Measurements from ENCODE around the gene SLC25A22. TPM values are rescaled to one million over a fixed set of nuclear protein-coding genes. Genes with fewer than 3 reads are reported as not detected.

Gene SLC25A22
- total RNA-seq, 2 donors from 2014 or later, result 31.8 to 37.7 TPM

DNA sequence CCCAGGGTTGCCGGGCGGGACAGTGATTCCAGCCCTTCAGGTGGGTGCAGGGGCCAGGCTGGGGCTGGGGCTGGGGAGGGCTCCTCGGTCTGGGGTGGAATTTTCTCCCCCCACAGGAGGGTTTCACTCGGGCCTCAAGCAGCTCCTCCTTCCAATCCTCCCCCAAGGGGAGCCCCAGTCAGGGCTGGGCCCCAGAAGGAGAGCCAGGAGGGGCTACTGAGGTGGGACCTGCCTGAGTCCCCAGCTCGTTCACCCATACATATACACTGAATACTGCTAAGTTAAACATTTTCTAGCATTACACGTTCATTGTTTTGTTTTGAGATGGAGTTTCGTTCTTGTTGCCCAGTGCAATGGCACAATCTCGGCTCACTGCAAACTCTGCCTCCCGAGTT is 28.1 kb upstream of the SLC25A22 start:
- Histone ChIP-seq H3K9ac (ENCODE audit: low read depth in 2 of 2, low read length in 2 of 2) (peak overlapping the region; percentile 84), H3K36me3 (peaks cover 7% of the 10 kb centered on the region), H3K9me3 (no peaks in the 10 kb centered on the region), H3K27ac (peak overlapping the region; percentile 93), H3K4me1 (peaks cover 41% of the 10 kb centered on the region), H3K27me3 (peaks cover 15% of the 10 kb centered on the region), H3K4me3 (peak overlapping the region; percentile 41)
- intact Hi-C loops (cut with DNase I), result no loop called here
- TF ChIP-seq, protein P1, sequence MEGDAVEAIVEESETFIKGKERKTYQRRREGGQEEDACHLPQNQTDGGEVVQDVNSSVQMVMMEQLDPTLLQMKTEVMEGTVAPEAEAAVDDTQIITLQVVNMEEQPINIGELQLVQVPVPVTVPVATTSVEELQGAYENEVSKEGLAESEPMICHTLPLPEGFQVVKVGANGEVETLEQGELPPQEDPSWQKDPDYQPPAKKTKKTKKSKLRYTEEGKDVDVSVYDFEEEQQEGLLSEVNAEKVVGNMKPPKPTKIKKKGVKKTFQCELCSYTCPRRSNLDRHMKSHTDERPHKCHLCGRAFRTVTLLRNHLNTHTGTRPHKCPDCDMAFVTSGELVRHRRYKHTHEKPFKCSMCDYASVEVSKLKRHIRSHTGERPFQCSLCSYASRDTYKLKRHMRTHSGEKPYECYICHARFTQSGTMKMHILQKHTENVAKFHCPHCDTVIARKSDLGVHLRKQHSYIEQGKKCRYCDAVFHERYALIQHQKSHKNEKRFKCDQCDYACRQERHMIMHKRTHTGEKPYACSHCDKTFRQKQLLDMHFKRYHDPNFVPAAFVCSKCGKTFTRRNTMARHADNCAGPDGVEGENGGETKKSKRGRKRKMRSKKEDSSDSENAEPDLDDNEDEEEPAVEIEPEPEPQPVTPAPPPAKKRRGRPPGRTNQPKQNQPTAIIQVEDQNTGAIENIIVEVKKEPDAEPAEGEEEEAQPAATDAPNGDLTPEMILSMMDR (IDR thresholded peaks at IDR 0.05), result no peak
- DNase-seq, result no peak

DNA sequence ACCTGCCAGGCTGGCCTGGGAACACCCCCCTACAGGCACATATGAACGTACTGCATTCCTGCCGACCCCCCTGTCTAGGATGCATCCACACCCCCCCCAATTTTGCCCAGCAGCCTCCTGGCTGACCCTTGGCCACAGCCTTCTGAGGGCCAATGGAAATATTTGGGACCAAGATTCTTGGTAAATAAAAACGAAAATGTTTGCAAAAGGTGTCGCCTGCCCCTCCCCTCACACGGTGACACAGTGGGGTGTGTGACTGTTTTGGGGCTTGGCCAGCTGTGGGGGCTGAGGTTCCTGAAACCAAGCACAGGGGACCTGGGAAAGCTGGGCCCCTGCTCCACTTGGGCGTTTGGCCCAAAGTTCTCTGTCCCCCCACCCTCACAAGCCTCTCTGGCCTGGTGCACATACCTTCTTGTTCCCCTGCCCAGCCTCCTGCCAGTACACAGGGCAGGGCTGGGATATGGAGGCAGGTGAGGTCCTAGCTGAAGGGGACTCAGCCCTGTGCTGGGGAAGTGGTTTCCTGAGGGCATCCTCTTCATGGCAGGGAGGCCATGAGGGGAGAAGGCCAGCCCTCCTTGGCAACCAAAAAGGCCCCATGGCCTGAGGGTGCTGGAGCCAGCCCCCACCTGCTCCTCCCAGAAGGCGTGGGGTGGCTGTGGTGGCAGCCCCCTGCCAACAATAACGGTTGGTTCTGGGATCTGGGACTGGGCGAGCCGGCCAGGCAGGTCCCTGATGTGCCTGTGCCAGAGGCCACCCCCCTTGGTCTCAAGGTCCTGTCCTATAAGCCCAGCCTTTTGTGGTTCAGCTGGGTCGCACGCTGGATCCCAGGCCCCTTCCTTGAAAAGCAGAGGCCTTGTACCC is 27.5 kb upstream of the SLC25A22 start:
- TF ChIP-seq, protein P1 (IDR thresholded peaks at IDR 0.05), result no peak
- peak overlapping the region in 1 of 2 donors; percentile 84 for H3K9ac ChIP-seq (ENCODE audit: low read depth in 2 of 2, low read length in 2 of 2)
- peak overlapping the region; percentile 93 for H3K27ac ChIP-seq
- intact Hi-C loops (cut with DNase I), result no loop called here
- H3K9me3 ChIP-seq, result no peaks in the 10 kb centered on the region
- H3K36me3 ChIP-seq, result peaks cover 7% of the 10 kb centered on the region
- peak; percentile 81 for DNase-seq
- peaks cover 9% of the 10 kb centered on the region for H3K27me3 ChIP-seq
- no peak overlapping the region for H3K4me3 ChIP-seq
- H3K4me1 ChIP-seq, result peaks cover 47% of the 10 kb centered on the region

DNA sequence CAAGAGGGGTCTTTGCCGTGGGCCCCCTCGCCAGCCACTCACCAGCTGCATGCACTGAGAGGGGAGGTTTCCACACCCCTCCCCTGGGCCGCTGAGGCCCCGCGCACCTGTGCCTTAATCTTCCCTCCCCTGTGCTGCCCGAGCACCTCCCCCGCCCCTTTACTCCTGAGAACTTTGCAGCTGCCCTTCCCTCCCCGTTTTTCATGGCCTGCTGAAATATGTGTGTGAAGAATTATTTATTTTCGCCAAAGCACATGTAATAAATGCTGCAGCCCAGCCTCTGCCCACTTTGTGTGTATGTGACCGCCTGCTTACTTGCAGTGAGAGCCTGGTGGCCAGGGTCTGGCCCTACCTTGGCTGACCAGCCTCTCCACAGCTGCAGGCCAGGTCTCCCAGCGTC is 26.9 kb upstream of the SLC25A22 start:
- Histone ChIP-seq H3K9ac (ENCODE audit: low read depth in 2 of 2, low read length in 2 of 2) (peak overlapping the region; percentile 1 to 84), H3K9me3 (no peaks in the 10 kb centered on the region), H3K27ac (peak overlapping the region; percentile 93), H3K4me1 (peaks cover 51% of the 10 kb centered on the region), H3K36me3 (peaks cover 7% of the 10 kb centered on the region), H3K4me3 (no peak overlapping the region), H3K27me3 (peaks cover 6% of the 10 kb centered on the region)
- TF ChIP-seq, protein P1 (IDR thresholded peaks at IDR 0.05), result no peak
- DNase-seq, result no peak
- intact Hi-C loops (cut with DNase I), result no loop called here

DNA sequence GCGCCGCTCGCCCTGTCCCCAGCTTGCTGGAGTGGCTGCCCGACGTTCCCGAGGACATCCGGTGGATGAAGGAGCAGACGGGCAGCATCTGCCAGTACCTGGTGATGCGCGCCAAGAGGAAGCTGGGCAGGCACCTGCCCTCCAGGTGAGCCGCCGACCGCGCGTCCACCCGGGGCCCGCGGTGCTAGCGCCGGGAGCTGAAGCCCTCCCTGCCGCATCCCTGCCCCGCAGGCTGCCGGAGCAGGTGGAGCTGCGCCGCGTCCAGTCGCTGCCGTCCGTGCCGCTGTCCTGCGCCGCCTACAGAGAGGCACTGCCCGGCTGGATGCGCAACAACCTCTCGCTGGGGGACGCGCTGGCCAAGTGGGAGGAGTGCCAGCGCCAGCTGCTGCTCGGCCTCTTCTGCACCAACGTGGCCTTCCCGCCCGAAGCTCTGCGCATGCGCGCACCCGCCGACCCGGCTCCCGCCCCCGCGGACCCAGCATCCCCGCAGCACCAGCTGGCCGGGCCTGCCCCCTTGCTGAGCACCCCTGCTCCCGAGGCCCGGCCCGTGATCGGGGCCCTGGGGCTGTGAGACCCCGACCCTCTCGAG is 26.3 kb upstream of the SLC25A22 start:
- peaks cover 46% of the 10 kb centered on the region for H3K4me1 ChIP-seq
- H3K4me3 ChIP-seq, result no peak overlapping the region
- H3K36me3 ChIP-seq, result peaks cover 7% of the 10 kb centered on the region
- DNase-seq, result peak; percentile 81
- no peaks in the 10 kb centered on the region for H3K9me3 ChIP-seq
- intact Hi-C loops (cut with DNase I), result no loop called here
- H3K9ac ChIP-seq (ENCODE audit: low read depth in 2 of 2, low read length in 2 of 2), result peak overlapping the region; percentile 13 to 84
- peaks cover 6% of the 10 kb centered on the region for H3K27me3 ChIP-seq
- peak overlapping the region; percentile 93 for H3K27ac ChIP-seq
- TF ChIP-seq, protein P1 (IDR thresholded peaks at IDR 0.05), result no peak

DNA sequence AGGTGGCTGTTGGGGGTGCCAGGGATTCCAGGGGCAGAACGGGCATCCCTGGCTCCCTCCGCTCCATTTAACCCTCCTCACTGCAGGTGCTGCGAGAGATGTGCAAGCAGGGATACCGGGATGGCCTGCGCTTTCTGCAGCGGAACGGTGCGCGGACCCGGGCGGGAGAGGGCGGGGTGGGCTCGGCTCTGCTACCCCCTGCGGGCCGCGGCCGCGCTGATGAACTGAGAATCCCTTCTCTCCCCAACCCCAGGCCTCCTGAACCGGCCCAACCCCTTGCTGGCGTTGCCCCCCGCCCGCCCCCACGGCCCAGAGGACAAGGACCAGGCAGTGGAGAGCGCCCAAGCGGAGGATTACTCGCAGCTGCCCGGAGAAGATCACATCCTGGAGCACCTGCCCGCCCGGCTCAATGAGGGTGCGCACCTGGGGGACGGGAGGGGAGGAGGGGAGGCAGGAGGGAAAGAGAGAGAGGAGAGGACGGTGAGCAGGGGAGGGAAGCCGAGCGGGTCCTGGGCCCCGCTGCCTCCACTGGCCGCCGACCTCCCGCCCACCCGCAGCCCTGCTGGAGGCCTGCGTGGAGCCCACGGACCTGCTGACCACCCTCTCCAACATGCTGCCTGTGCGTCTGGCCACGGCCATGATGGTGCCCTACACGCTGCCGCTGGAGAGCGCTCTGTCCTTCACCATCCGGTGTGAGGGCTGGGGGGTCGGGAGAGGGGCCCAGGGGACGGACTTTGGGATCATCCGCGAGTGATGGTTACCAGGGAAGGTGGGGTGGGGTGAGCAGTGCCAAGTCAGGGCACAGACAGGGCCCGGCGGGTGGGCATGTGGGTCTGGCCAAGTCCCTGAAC is 25.6 kb upstream of the SLC25A22 start:
- Histone ChIP-seq H3K4me1 (peaks cover 45% of the 10 kb centered on the region), H3K9me3 (no peaks in the 10 kb centered on the region), H3K36me3 (peaks cover 7% of the 10 kb centered on the region), H3K27me3 (peaks cover 6% of the 10 kb centered on the region), H3K27ac (no peak overlapping the region), H3K9ac (ENCODE audit: low read depth in 2 of 2, low read length in 2 of 2) (peak overlapping the region in 1 of 2 donors; percentile 13), H3K4me3 (no peak overlapping the region)
- intact Hi-C loops (cut with DNase I), result no loop called here
- TF ChIP-seq, protein P1 (IDR thresholded peaks at IDR 0.05), result no peak
- DNase-seq, result no peak

All from colonic mucosa (tissue), 4 donors.